PC-3 (cell line): Measurements from ENCODE around the gene EEF1E1. TPM values are rescaled to one million over a fixed set of nuclear protein-coding genes. Genes with fewer than 3 reads are reported as not detected.

ENCODE experiments used
- ATAC-seq: fragments of 200-7000 bp; cut with Tn5 transposase; 2 replicates; pipeline ENCODE4 v1.9.1; 2020; ENCODE audit warnings: mild to moderate bottlenecking, moderate library complexity
- BruUV-seq: library from RNA; stranded (reverse); fragments of 400-500 nt; replicated peaks from 2 replicates; lab custom pipeline; 2021; lab: Mats Ljungman, UMichigan
- CTCF ChIA-PET: fragments of 300-600 bp; sonication (Branson Sonifier 250); formaldehyde crosslinking; loops from one replicate; lab custom pipeline; 2022; ENCODE audit warnings: antibody characterized with exemption; lab: Charles Lee
- POLR2A ChIA-PET: fragments of 300-600 bp; sonication (Branson Sonifier 250); formaldehyde crosslinking; loops from one replicate; lab custom pipeline; 2022; ENCODE audit warnings: antibody characterized with exemption; ENCODE audit not compliant: unreplicated experiment; lab: Charles Lee
- DNase-seq: peaks from one replicate; pipeline ENCODE4 v3.0.0-alpha.2; 2015
- H2AFZ ChIP-seq: fragments of 300-600 bp; sonication (generic); 2 replicates; pipeline ENCODE4 v1.6.0; 2016; ENCODE audit warnings: antibody characterized with exemption, low read length
- H3F3A ChIP-seq: fragments of 300-600 bp; sonication (generic); one replicate; pipeline ENCODE4 v1.6.0; 2017; ENCODE audit warnings: antibody characterized with exemption, low read length, control low read depth, mild to moderate bottlenecking; ENCODE audit not compliant: unreplicated experiment
- H3K27ac ChIP-seq: fragments of 300-600 bp; sonication (generic); 2 replicates; pipeline ENCODE4 v1.5.1; 2016; ENCODE audit warnings: mild to moderate bottlenecking, low read length
- H3K27me3 ChIP-seq: fragments of 300-600 bp; sonication (generic); 2 replicates; pipeline ENCODE4 v1.6.1; 2016; ENCODE audit warnings: low read length, mixed read lengths
- H3K36me3 ChIP-seq: fragments of 300-600 bp; sonication (generic); 2 replicates; pipeline ENCODE4 v1.6.1; 2016; ENCODE audit warnings: low read depth, mixed run types, low read length, mixed read lengths
- H3K4me1 ChIP-seq: fragments of 300-600 bp; sonication (generic); 2 replicates; pipeline ENCODE4 v1.5.1; 2016; ENCODE audit warnings: low read length; ENCODE audit not compliant: insufficient read depth
- H3K4me2 ChIP-seq: fragments of 300-600 bp; sonication (generic); 2 replicates; pipeline ENCODE4 v1.6.0; 2016; ENCODE audit warnings: low read length
- H3K4me3 ChIP-seq: fragments of 300-600 bp; sonication (generic); 2 replicates; pipeline ENCODE4 v1.5.1; 2016; ENCODE audit warnings: mild to moderate bottlenecking, low read length, mixed read lengths
- H3K79me2 ChIP-seq: fragments of 300-600 bp; sonication (generic); 2 replicates; pipeline ENCODE4 v1.6.1; 2017; ENCODE audit warnings: low read length, mixed read lengths
- H3K9ac ChIP-seq: fragments of 300-600 bp; sonication (generic); 2 replicates; pipeline ENCODE4 v1.6.0; 2016; ENCODE audit warnings: mild to moderate bottlenecking, low read length
- H3K9me2 ChIP-seq: fragments of 300-600 bp; sonication (generic); replicated peaks from 2 replicates; pipeline ENCODE4 v1.6.1; 2016; ENCODE audit warnings: mixed run types, low read length, mixed read lengths
- H3K9me3 ChIP-seq: fragments of 300-600 bp; sonication (generic); 2 replicates; pipeline ENCODE4 v1.6.1; 2016; ENCODE audit warnings: low read length, mixed read lengths
- H4K20me1 ChIP-seq: fragments of 300-600 bp; sonication (generic); 2 replicates; pipeline ENCODE4 v1.6.1; 2016; ENCODE audit warnings: low read length, mixed read lengths
- CTCF ChIP-seq: fragments of 300-600 bp; sonication (generic); conservative IDR thresholded peaks from 2 replicates; pipeline ENCODE4 v1.5.1; 2017; ENCODE audit warnings: antibody characterized with exemption, low read depth, mild to moderate bottlenecking, low read length
- EZH2 ChIP-seq: fragments of 300-600 bp; sonication (generic); IDR thresholded peaks from one replicate; pipeline ENCODE4 v1.6.1; 2017; ENCODE audit warnings: antibody characterized with exemption, mild to moderate bottlenecking, low read length; ENCODE audit not compliant: unreplicated experiment
- EZH2phosphoT487 ChIP-seq: fragments of 300-600 bp; sonication (generic); IDR thresholded peaks from 2 replicates; pipeline ENCODE4 v1.6.1; 2018; ENCODE audit warnings: mild to moderate bottlenecking, antibody characterized with exemption, low read length, borderline replicate concordance
- intact Hi-C: fragments of 100-400 bp; cut with micrococcal nuclease; formaldehyde crosslinking; loops from 2 replicates; pipeline ENCODE4 v1.9.0; 2023
- total RNA-seq: library from RNA; depleted of rRNA; stranded (reverse); fragments of >200 nt; gene quantifications from 2 replicates; pipeline ENCODE4 v1.2.3, GENCODE V29; 2014

Gene EEF1E1
- total RNA-seq, 1 experiment from 2014 or later, result 72.6 TPM

- Histone ChIP-seq H3K4me3 (no peak overlapping the region), H3K4me2 (no peak overlapping the region), H3K27me3 (peaks cover 49% of the 10 kb centered on the region), H3F3A (no peaks in the 10 kb centered on the region), H3K9ac (no peak overlapping the region), H3K9me3 (no peaks in the 10 kb centered on the region), H3K4me1 (no peaks in the 10 kb centered on the region), H3K36me3 (no peaks in the 10 kb centered on the region), H4K20me1 (no peaks in the 10 kb centered on the region), H2AFZ (no peak overlapping the region), H3K9me2 (no peaks in the 10 kb centered on the region), H3K27ac (no peak overlapping the region), H3K79me2 (no peaks in the 10 kb centered on the region)
- no peak for TF ChIP-seq EZH2phosphoT487
- TF ChIP-seq EZH2, result no peak
- TF ChIP-seq CTCF, result no peak
- DNase-seq (no peak), ATAC-seq (no peak)
- intact Hi-C loops, result no loop called here
- ChIA-PET CTCF (interaction anchor here (0.7 to 3.4 kb wide), 2 partner anchors 89 to 91 kb away, joined by 3 to 61 read pairs; no protein-coding TSS in a partner anchor), POLR2A (no interaction called here)
- no TSS peak for BruUV-seq
Measured at GRCh38 chr6:8130399-8130798, 28.1 kb upstream of the EEF1E1 start.

- Histone ChIP-seq H2AFZ (no peak overlapping the region), H3K4me1 (no peaks in the 10 kb centered on the region), H3K9me2 (no peaks in the 10 kb centered on the region), H3K79me2 (no peaks in the 10 kb centered on the region), H3K9ac (no peak overlapping the region), H3K4me2 (no peak overlapping the region), H4K20me1 (no peaks in the 10 kb centered on the region), H3K36me3 (no peaks in the 10 kb centered on the region), H3K9me3 (no peaks in the 10 kb centered on the region), H3K27me3 (peaks cover 6% of the 10 kb centered on the region; the same call in 1 of the 2 replicates), H3K27ac (no peak overlapping the region), H3K4me3 (no peak overlapping the region), H3F3A (no peaks in the 10 kb centered on the region)
- DNase-seq, result no peak
- POLR2A ChIA-PET, result no interaction called here
- BruUV-seq, result no TSS peak
- CTCF ChIA-PET, result no interaction called here
- intact Hi-C loops, result no loop called here
- no peak for ATAC-seq
- TF ChIP-seq CTCF, result no peak
- TF ChIP-seq EZH2phosphoT487, result no peak
- TF ChIP-seq EZH2, result no peak
Measured at GRCh38 chr6:8123236-8123635, 20.9 kb upstream of the EEF1E1 start.

GRCh38 chr6:8114956-8115355, 12.6 kb upstream of the EEF1E1 start:
- H3K9ac ChIP-seq, result no peak overlapping the region
- no peaks in the 10 kb centered on the region for H3K27me3 ChIP-seq
- TF ChIP-seq EZH2 (no peak), CTCF (no peak), EZH2phosphoT487 (no peak)
- H3K4me1 ChIP-seq, result no peaks in the 10 kb centered on the region
- H3K4me2 ChIP-seq, result no peak overlapping the region
- H4K20me1 ChIP-seq, result no peaks in the 10 kb centered on the region
- no peaks in the 10 kb centered on the region for H3K36me3 ChIP-seq
- ATAC-seq (no peak), DNase-seq (no peak)
- H3K27ac ChIP-seq, result no peak overlapping the region
- BruUV-seq, result no TSS peak
- no peaks in the 10 kb centered on the region for H3K9me2 ChIP-seq
- no peaks in the 10 kb centered on the region for H3K9me3 ChIP-seq
- intact Hi-C loops, result no loop called here
- ChIA-PET POLR2A (no interaction called here), CTCF (no interaction called here)
- H3F3A ChIP-seq, result no peaks in the 10 kb centered on the region
- H2AFZ ChIP-seq, result no peak overlapping the region
- H3K4me3 ChIP-seq, result no peak overlapping the region
- no peaks in the 10 kb centered on the region for H3K79me2 ChIP-seq
